Tibial artery (tissue), 4 donors: ENCODE data around the gene SLFN11.
"Not testable (repeated sequence)": the region's sequence is repeated elsewhere in the genome, so short reads cannot be mapped to it uniquely, and the experiment has no call there.

ENCODE experiments used
- DNase-seq, 2 donors: peaks; one replicate each; pipeline ENCODE4 v3.0.0-alpha.2; 2019
- H3K27ac ChIP-seq, 2 donors: fragments of 200-600 bp; sonication (generic) in 1 of 2; 1 replicate in 1 of 2; 2 replicates in 1 of 2; pipeline ENCODE4 v1.5.1; 2018 to 2019; ENCODE audit warnings: mild to moderate bottlenecking in 1 of 2
- H3K27me3 ChIP-seq, 2 donors: fragments of 200-600 bp; sonication (generic) in 1 of 2; one replicate each; pipeline versions ENCODE4 v1.5.1 to v1.6.0; 2016 to 2019
- H3K36me3 ChIP-seq, 3 donors: fragments of 200-600 bp; sonication (generic) in 2 of 3; one replicate each; pipeline ENCODE4 v1.5.1; 2016 to 2019; ENCODE audit warnings: mild to moderate bottlenecking in 2 of 3
- H3K4me1 ChIP-seq, 4 donors: fragments of 200-600 bp; sonication (generic) in 2 of 4; 1 replicate in 3 of 4; 2 replicates in 1 of 4; pipeline ENCODE4 v1.5.1; 2016 to 2019
- H3K4me3 ChIP-seq, 2 donors: fragments of 200-600 bp; sonication (generic) in 1 of 2; 1 replicate in 1 of 2; 2 replicates in 1 of 2; pipeline ENCODE4 v1.5.1; 2018 to 2019; ENCODE audit warnings: mild to moderate bottlenecking in 2 of 2
- H3K9me3 ChIP-seq, 3 donors: fragments of 200-600 bp; sonication (generic) in 1 of 3; one replicate each; pipeline ENCODE4 v1.5.1; 2016 to 2019
- intact Hi-C: fragments of 100-400 bp; cut with DNase I; formaldehyde crosslinking; loops from one replicate; pipeline ENCODE4 v1.15.0; 2023; ENCODE audit warnings: low total_unique reads
- TF ChIP-seq, protein P1 (sequence below), 2 experiments: fragments of 200-600 bp in 1 of 2; fragments of 450-650 bp in 1 of 2; IDR thresholded peaks; one replicate each; pipeline ENCODE4 v1.5.1; 2017 to 2019; ENCODE audit warnings: antibody characterized with exemption in 2 of 2, mild to moderate bottlenecking in 1 of 2, moderate library complexity in 1 of 2

SLFN11 gene

DNA sequence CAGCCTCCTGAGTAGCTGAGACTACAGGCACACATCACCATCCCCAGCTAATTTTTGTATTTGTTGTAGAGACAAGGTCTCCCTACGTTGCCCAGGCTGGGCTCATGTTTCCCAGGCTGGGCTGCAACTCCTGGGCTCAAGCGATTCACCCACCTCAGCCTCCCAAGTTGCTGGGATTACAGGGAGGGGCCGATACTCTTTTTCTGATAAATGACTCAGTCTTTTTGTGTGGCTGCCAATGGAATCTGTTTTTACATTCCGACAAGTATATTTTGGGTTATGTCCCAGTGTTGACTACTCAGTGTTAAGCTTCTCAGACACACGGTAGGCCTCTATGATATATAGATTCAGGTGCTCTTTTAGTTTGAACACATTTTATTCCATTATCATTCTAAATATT is 58.1 kb downstream of the SLFN11 start:
- no peaks in the 10 kb centered on the region for H3K27me3 ChIP-seq
- DNase-seq = no peak
- no peak overlapping the region for H3K4me3 ChIP-seq
- H3K36me3 ChIP-seq = no peaks in the 10 kb centered on the region
- peaks cover 0 to 30% (median 29%) of the 10 kb centered on the region in 4 donors for H3K4me1 ChIP-seq
- intact Hi-C loops = no loop called here
- H3K27ac ChIP-seq = peak overlapping the region; percentile 29 to 50
- TF ChIP-seq, protein P1, sequence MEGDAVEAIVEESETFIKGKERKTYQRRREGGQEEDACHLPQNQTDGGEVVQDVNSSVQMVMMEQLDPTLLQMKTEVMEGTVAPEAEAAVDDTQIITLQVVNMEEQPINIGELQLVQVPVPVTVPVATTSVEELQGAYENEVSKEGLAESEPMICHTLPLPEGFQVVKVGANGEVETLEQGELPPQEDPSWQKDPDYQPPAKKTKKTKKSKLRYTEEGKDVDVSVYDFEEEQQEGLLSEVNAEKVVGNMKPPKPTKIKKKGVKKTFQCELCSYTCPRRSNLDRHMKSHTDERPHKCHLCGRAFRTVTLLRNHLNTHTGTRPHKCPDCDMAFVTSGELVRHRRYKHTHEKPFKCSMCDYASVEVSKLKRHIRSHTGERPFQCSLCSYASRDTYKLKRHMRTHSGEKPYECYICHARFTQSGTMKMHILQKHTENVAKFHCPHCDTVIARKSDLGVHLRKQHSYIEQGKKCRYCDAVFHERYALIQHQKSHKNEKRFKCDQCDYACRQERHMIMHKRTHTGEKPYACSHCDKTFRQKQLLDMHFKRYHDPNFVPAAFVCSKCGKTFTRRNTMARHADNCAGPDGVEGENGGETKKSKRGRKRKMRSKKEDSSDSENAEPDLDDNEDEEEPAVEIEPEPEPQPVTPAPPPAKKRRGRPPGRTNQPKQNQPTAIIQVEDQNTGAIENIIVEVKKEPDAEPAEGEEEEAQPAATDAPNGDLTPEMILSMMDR (IDR thresholded peaks at IDR 0.05) = no peak
- H3K9me3 ChIP-seq = no peaks in the 10 kb centered on the region

DNA sequence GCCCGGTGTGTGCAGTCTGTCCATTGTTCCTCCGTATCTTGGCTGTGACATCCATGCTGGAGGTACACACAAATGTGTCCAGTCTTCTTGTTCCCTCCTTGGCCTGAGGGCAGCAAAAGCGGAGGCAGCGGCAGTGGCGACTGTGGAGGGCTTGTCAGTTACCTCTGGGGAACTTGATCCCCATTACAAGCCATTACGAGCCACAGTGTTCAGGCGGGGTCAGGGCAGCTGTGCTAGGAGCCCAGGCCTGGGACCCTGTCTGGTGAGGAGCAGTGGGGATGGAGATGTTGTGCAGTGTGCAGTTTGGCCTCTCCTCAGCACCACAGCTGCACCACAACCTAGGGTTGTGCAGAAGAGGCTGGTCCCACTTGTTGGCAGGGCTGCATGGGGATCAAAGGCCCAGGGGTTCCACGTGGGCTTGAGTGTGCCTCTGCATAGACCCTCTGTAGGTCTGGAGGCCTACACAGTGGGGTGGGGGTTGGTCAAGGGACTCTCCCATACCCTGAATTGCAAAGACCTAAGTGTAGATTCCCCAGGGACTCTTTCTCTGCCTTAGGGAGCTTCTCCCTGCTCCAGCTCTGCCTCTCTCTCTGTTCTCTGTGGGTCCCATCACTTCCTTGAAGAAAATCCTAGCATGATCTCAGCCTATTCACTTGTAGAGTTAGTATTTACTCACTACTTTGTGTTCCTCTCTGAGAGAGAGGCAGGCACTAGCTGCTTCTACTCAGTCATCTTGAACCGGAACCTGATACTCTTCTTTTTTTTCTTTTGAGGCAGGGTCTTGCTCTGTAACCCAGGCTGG is 58.8 kb downstream of the SLFN11 start:
- Histone ChIP-seq H3K4me1 (peaks cover 0 to 30% (median 29%) of the 10 kb centered on the region in 4 donors), H3K4me3 (no peak overlapping the region), H3K27me3 (no peaks in the 10 kb centered on the region), H3K27ac (peak overlapping the region; percentile 29 to 50), H3K9me3 (no peaks in the 10 kb centered on the region), H3K36me3 (no peaks in the 10 kb centered on the region)
- intact Hi-C loops = no loop called here
- DNase-seq = no peak
- TF ChIP-seq, protein P1 (IDR thresholded peaks at IDR 0.05) = no peak

GRCh38 chr17:35313875-35314409 is 59.5 kb downstream of the SLFN11 start:
- TF ChIP-seq, protein P1 (IDR thresholded peaks at IDR 0.05) = no peak
- peak overlapping the region in 1 of 2 donors; percentile 29 for H3K27ac ChIP-seq
- DNase-seq = peak in 1 of 2 donors; percentile 68
- H3K4me1 ChIP-seq = peaks cover 0 to 30% (median 29%) of the 10 kb centered on the region in 4 donors
- peak overlapping the region; percentile 18 to 37 for H3K4me3 ChIP-seq
- H3K27me3 ChIP-seq = no peaks in the 10 kb centered on the region
- no peaks in the 10 kb centered on the region for H3K9me3 ChIP-seq
- intact Hi-C loops = loop anchor here (2.0 kb wide), 1 partner anchor 223 kb away; the partner anchor contains the start of gene SLFN12L
- H3K36me3 ChIP-seq = no peaks in the 10 kb centered on the region

DNA sequence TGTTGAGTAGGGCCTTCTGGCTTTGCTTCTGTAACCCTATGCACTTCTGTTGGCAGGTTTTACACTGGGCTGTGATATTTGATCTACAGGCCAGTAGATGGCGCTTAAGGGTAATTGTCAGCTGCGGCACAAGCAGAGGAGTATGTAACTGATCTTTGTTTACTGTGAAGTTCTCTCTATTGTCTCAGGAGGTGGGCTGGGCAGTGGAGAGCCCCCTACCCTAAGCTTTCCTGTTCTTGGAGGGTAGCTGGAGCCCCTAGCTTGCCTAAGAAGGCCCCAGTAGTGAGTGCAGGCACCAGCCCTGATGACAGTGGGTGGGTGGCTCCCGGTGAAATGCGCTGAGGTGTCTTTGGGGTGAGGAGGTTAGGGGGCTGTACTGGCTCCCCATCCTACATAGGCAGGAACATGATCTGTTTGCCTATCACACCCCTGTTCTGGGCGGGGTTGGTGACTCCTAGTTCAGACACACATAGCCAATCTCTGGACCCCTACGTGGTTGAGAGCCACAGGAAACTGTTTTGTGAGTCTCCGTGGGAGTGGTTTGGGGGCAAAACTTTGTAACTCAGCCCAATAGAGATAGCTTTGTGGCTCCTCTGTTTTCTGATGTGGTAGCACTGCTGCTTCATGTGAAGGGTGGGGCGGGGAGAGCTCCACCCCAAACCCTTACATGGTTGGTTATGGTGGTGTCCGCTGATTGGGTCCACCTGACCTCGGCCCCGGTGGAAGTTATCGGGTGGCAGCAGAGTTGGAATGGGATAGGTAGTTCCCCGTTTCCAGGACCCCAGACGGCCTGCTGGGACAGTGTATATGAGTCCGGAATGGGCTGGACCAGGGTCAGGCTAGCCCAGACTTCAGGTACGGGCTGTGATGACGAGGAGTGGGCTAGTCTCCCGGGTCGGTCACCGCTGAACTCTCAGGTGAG is 60.4 kb downstream of the SLFN11 start:
- Histone ChIP-seq H3K27me3 (no peaks in the 10 kb centered on the region), H3K9me3 (no peaks in the 10 kb centered on the region), H3K4me3 (peak overlapping the region; percentile 18 to 37), H3K27ac (peak overlapping the region in 1 of 2 donors; percentile 29), H3K4me1 (peaks cover 0 to 30% (median 29%) of the 10 kb centered on the region in 4 donors), H3K36me3 (no peaks in the 10 kb centered on the region)
- peak; percentile 31 to 68 for DNase-seq
- TF ChIP-seq, protein P1 (IDR thresholded peaks at IDR 0.05) = peak; percentile 77 to 79
- intact Hi-C loops = loop anchor here (2.0 kb wide), 1 partner anchor 224 kb away; the partner anchor contains the start of gene SLFN12L

DNA sequence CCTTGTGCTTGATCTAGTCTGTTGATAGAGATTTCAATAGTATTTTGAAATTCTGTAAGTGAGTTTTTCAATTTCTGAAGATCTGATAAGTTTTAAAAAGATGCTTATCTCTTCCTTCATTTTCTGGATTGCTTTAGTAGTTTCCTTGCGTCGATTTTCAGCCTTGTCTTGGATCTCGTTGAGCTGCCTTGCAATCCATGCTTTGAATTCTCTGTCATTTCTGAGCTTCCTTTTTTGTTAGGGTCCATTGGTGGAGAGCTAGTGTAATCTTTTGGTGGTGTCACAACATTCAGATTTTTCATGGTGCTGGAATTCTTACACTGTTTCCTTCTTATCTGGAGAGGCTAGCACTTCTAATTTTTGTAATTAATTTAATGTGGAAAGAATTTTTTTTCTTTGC is 61.1 kb downstream of the SLFN11 start:
- H3K4me1 ChIP-seq = peaks cover 0 to 30% (median 29%) of the 10 kb centered on the region in 4 donors
- no peak overlapping the region for H3K4me3 ChIP-seq
- H3K27me3 ChIP-seq = no peaks in the 10 kb centered on the region
- no peak for DNase-seq
- TF ChIP-seq, protein P1 (IDR thresholded peaks at IDR 0.05) = no peak
- intact Hi-C loops = loop anchor here (2.0 kb wide), 1 partner anchor 224 kb away; the partner anchor contains the start of gene SLFN12L
- no peaks in the 10 kb centered on the region for H3K9me3 ChIP-seq
- no peak overlapping the region for H3K27ac ChIP-seq
- H3K36me3 ChIP-seq = no peaks in the 10 kb centered on the region

- intact Hi-C loops = not testable (repeated sequence)
Observed at GRCh38 chr17:35309345-35309744, 64.1 kb downstream of the SLFN11 start.

More at GRCh38 chr17:35309345-35309744, 64.1 kb downstream of the SLFN11 start:
- H3K36me3 ChIP-seq, DNase-seq, H3K27me3 ChIP-seq, H3K4me3 ChIP-seq, H3K27ac ChIP-seq, H3K9me3 ChIP-seq: not testable (repeated sequence)
- peaks cover 0 to 16% (median 16%) of the 10 kb centered on the region in 4 donors for H3K4me1 ChIP-seq
